ENCODE results near the gene WDR81. TPM values are rescaled to one million over a fixed set of nuclear protein-coding genes. Genes with fewer than 3 reads are reported as not detected.

The WDR81 gene
- total RNA-seq, 4 donors from 2014 or later, result 37.1 to 83.3 (median 59.2) TPM

DNA sequence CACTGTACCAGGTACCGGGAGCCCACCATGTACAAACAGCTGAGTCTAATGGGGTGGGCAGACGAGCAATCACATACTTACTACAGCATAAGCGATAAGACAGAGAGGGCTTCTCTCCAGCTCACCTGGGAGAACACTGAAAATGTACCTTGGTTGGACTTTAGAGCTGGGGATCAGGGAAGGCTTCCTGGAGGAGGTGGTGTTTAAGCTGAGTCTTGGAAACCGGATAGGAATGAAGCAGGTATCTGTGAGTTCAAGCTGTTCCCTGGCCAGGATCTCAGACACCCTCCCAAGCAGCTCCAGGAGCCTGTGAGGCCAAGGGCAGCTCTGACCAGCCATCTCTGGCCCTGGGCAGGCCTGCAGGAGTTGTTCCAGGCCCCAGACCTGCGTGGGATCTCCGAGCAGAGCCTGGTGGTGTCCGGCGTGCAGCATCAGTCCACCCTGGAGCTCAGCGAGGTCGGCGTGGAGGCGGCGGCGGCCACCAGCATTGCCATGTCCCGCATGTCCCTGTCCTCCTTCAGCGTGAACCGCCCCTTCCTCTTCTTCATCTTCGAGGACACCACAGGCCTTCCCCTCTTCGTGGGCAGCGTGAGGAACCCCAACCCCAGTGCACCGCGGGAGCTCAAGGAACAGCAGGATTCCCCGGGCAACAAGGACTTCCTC, 29.4 kb downstream of the WDR81 start:
- H3K36me3 ChIP-seq, result no peaks in the 10 kb centered on the region
- H3K9me3 ChIP-seq, result no peaks in the 10 kb centered on the region
- H3K4me3 ChIP-seq, result no peak overlapping the region
- no peak for DNase-seq
- H3K4me1 ChIP-seq, result peaks cover 0 to 26% (median 2%) of the 10 kb centered on the region in 4 donors
- H3K27me3 ChIP-seq, result no peaks in the 10 kb centered on the region
- no peak overlapping the region for H3K27ac ChIP-seq
- TF ChIP-seq POLR2A (IDR thresholded peaks at IDR 0.05), result no peak
- TF ChIP-seq CTCF (IDR thresholded peaks at IDR 0.05), result no peak

DNA sequence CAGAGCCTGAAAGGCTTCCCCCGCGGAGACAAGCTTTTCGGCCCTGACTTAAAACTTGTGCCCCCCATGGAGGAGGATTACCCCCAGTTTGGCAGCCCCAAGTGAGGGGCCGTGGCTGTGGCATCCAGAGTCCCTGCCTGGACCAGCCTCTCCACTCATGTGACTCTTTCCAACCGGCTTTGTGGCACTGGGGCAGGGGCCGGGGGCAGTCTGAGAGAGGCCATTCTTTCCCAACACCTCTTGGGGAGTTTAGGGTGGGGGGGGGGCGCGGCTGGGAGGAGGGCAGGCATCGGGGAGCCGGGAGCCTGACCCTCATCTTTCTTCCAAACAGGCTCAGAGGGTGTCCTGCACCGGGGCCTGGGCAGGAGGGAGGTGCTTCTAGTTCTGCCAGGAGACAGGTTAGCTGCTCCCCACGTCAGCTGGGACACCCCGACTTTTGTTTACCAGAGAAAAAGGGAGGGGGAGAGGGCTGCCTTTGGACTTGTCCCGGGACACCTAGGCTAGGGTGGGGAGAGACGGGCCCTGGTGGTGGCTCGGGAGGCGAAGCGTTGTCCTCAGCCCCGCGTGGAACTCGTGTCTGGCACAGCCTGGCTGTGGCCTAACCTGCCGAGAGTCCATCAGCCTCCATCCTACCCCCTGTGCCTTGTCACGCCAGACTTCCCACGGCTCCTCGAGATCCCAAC, 30.1 kb downstream of the WDR81 start:
- Histone ChIP-seq H3K4me3 (no peak overlapping the region), H3K36me3 (no peaks in the 10 kb centered on the region), H3K27me3 (no peaks in the 10 kb centered on the region), H3K9me3 (no peaks in the 10 kb centered on the region), H3K27ac (no peak overlapping the region), H3K4me1 (peaks cover 0 to 26% (median 2%) of the 10 kb centered on the region in 4 donors)
- DNase-seq, result no peak
- TF ChIP-seq POLR2A (IDR thresholded peaks at IDR 0.05) (no peak), CTCF (IDR thresholded peaks at IDR 0.05) (peak in 1 of 6 experiments; percentile 12)

- TF ChIP-seq POLR2A (IDR thresholded peaks at IDR 0.05), result no peak
- no peak for TF ChIP-seq CTCF (IDR thresholded peaks at IDR 0.05)
- H3K27ac ChIP-seq, result no peak overlapping the region
- H3K9me3 ChIP-seq, result no peaks in the 10 kb centered on the region
- H3K36me3 ChIP-seq, result no peaks in the 10 kb centered on the region
- H3K27me3 ChIP-seq, result no peaks in the 10 kb centered on the region
- no peak overlapping the region for H3K4me3 ChIP-seq
- H3K4me1 ChIP-seq, result peaks cover 0 to 26% (median 2%) of the 10 kb centered on the region in 4 donors
- DNase-seq, result no peak
Measured at GRCh38 chr17:1755252-1755826, 30.8 kb downstream of the WDR81 start.

GRCh38 chr17:1755827-1756262, 31.3 kb downstream of the WDR81 start:
- Histone ChIP-seq H3K27me3 (no peaks in the 10 kb centered on the region), H3K27ac (no peak overlapping the region), H3K4me1 (peaks cover 0 to 26% (median 2%) of the 10 kb centered on the region in 4 donors), H3K4me3 (no peak overlapping the region), H3K36me3 (no peaks in the 10 kb centered on the region), H3K9me3 (no peaks in the 10 kb centered on the region)
- TF ChIP-seq CTCF (IDR thresholded peaks at IDR 0.05) (no peak), POLR2A (IDR thresholded peaks at IDR 0.05) (no peak)
- DNase-seq, result no peak

DNA sequence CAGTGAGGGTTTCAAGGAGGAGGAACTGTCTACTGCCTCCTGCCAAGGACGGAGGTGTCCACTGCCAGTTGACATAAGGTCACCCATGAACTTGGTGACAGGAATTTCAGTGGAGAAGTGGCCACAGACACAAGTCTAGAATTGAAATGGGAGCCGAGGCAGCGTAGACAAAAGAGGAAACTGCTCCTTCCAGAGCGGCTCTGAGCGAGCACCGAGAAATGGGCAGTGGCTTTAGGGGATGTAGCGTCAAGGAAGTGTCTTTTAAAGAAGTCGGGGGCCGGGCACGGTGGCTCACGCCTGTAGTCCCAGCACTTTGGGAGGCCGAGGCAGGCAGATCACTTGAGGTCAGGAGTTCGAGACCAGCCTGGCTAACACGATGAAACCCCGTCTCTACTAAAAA, 34.3 kb downstream of the WDR81 start:
- TF ChIP-seq POLR2A (IDR thresholded peaks at IDR 0.05), result no peak
- no peak for TF ChIP-seq CTCF (IDR thresholded peaks at IDR 0.05)
- no peaks in the 10 kb centered on the region for H3K9me3 ChIP-seq
- H3K4me3 ChIP-seq, result no peak overlapping the region
- no peak overlapping the region for H3K27ac ChIP-seq
- no peaks in the 10 kb centered on the region for H3K27me3 ChIP-seq
- no peak for DNase-seq
- no peaks in the 10 kb centered on the region for H3K36me3 ChIP-seq
- peaks cover 9 to 33% (median 16%) of the 10 kb centered on the region in 4 donors for H3K4me1 ChIP-seq

Data from Peyer's patch (tissue), 4 donors.